NCI-H226 (cell line): ENCODE results near the gene RIMBP3B.
"Not testable (repeated sequence)": the region's sequence is repeated elsewhere in the genome, so short reads cannot be mapped to it uniquely, and the experiment has no call there.

Experiments
- DNase-seq: peaks from one replicate; pipeline ENCODE4 v3.0.0-alpha.2; 2015

The RIMBP3B gene

GRCh38 chr22:21418974-21419638 is 35.6 kb downstream of the RIMBP3B start:
- DNase-seq: not testable (repeated sequence)

DNA sequence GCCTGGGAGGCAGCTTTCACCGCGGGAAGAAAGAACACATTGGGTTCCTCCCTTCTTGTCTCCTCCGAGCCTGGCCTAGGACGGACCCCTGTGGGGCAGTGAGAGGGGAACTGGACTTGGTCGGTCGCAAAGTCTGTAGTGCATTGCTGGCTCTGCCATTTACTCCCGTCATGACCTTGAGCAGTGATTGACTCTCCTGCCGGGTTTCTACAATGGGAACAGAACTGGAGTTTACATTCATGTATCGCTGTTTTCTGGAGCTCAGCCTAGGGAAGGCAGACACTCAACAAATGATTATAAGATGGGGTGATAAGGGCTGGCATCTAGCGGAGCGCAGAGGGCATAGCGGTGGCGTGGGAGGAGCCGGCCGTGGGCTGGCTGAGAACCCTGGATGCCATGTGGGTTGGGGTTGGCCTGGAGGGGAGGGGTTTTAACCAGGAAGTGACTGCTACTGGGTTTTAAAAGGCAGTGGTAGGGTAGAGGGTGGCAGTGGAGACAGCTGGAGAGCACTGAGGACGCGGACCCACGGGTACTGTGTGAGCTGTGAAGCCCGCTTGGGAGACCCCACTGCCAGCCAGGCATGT is 36.7 kb downstream of the RIMBP3B start:
- not testable (repeated sequence) for DNase-seq

DNA sequence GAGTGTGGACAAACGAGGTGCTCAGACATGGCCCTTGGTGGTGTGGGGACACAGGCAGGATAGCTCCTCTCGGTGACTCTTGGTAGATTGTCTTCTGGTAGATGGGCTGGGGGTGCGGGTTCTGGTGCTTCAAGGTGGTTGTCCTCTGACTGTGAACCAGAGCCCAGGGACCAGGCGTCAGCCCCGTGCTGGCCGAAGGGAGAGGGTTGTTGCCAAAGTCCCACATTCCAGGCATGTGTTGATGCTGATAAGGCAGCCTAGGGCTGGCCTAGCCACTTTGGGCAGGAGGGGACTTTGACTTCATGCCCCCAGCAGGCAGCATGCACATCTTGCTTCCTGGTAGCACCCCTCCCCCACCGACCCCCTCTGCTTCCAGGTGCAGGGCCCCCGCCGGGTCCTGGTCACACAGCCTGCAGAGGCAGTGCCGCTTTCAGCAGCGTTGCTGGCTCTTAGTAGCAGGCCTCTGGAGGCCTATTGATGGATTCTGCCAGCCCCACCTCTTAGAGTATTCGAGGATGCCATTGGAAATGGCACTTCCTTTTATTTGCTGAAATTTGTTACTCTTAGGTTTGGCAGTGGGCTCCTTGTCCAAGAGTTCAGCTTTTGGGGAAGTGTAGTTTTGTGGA is 40.6 kb downstream of the RIMBP3B start:
- not testable (repeated sequence) for DNase-seq

GRCh38 chr22:21434378-21435233 is 51.1 kb downstream of the RIMBP3B start:
- DNase-seq: not testable (repeated sequence)

GRCh38 chr22:21435998-21436810 is 52.7 kb downstream of the RIMBP3B start:
- DNase-seq: not testable (repeated sequence)

- DNase-seq: not testable (repeated sequence)
Measured at GRCh38 chr22:21438013-21438412, 54.5 kb downstream of the RIMBP3B start.
